ENCODE data around the gene GRID1. TPM values are rescaled to one million over a fixed set of nuclear protein-coding genes. Genes with fewer than 3 reads are reported as not detected.

GRID1 gene
- total and polyA plus RNA-seq, 2 experiments from 2014 or later, result not detected

- Histone ChIP-seq H3K27ac (no peak overlapping the region), H3K4me1 (ENCODE audit: insufficient read depth) (no peaks in the 10 kb centered on the region), H3K9me3 (ENCODE audit: low read depth) (no peaks in the 10 kb centered on the region), H2AFZ (no peak overlapping the region), H3F3A (ENCODE audit: insufficient read depth) (no peaks in the 10 kb centered on the region), H3K9ac (no peak overlapping the region), H3K9me2 (ENCODE audit: insufficient read depth) (no peaks in the 10 kb centered on the region), H3K27me3 (replicated peaks; ENCODE audit: insufficient read depth) (no peaks in the 10 kb centered on the region), H3K4me2 (ENCODE audit: unreplicated experiment) (no peak overlapping the region), H3K79me2 (ENCODE audit: insufficient read depth) (no peaks in the 10 kb centered on the region), H3K36me3 (ENCODE audit: low read depth) (no peaks in the 10 kb centered on the region), H4K20me1 (ENCODE audit: insufficient read depth) (no peaks in the 10 kb centered on the region), H3K4me3 (no peak overlapping the region)
- in situ Hi-C loops (cut with MboI), result no loop called here
- no peak for DNase-seq
- TF ChIP-seq EZH2 (IDR thresholded peaks at IDR 0.05; ENCODE audit: insufficient read depth, poor library complexity, severe bottlenecking), result no peak
- TF ChIP-seq EZH2phosphoT487 (IDR thresholded peaks at IDR 0.05; ENCODE audit: insufficient read depth, low read depth), result no peak
- 42 to 50% methylated on average over 7 of the region's 7 CpGs for whole genome bisulfite sequencing, 2 experiments (ENCODE audit: low coverage in 1 of 2, low lambda C conversion rate in 2 of 2, missing lambda C conversion rate in 2 of 2)
Measured at GRCh38 chr10:86333826-86334487, 32.6 kb downstream of the GRID1 start.

GRCh38 chr10:86331861-86332260 is 34.7 kb downstream of the GRID1 start:
- Histone ChIP-seq H3K9me2 (ENCODE audit: insufficient read depth) (no peaks in the 10 kb centered on the region), H3K4me3 (no peak overlapping the region), H2AFZ (no peak overlapping the region), H3F3A (ENCODE audit: insufficient read depth) (no peaks in the 10 kb centered on the region), H3K9ac (no peak overlapping the region), H4K20me1 (ENCODE audit: insufficient read depth) (no peaks in the 10 kb centered on the region), H3K4me2 (ENCODE audit: unreplicated experiment) (no peak overlapping the region), H3K27me3 (replicated peaks; ENCODE audit: insufficient read depth) (no peaks in the 10 kb centered on the region), H3K36me3 (ENCODE audit: low read depth) (no peaks in the 10 kb centered on the region), H3K79me2 (ENCODE audit: insufficient read depth) (no peaks in the 10 kb centered on the region), H3K9me3 (ENCODE audit: low read depth) (no peaks in the 10 kb centered on the region), H3K27ac (no peak overlapping the region), H3K4me1 (ENCODE audit: insufficient read depth) (no peaks in the 10 kb centered on the region)
- no peak for DNase-seq
- 13 to 20% methylated on average over 7 to 8 of the region's 8 CpGs for WGBS, 2 experiments (ENCODE audit: low coverage in 1 of 2, low lambda C conversion rate in 2 of 2, missing lambda C conversion rate in 2 of 2)
- in situ Hi-C loops (cut with MboI), result no loop called here
- TF ChIP-seq EZH2phosphoT487 (IDR thresholded peaks at IDR 0.05; ENCODE audit: insufficient read depth, low read depth), result no peak
- no peak for TF ChIP-seq EZH2 (IDR thresholded peaks at IDR 0.05; ENCODE audit: insufficient read depth, poor library complexity, severe bottlenecking)

- WGBS, 2 experiments (ENCODE audit: low coverage in 1 of 2, low lambda C conversion rate in 2 of 2, missing lambda C conversion rate in 2 of 2), result 37 to 38% methylated on average over 10 of the region's 10 CpGs
- Histone ChIP-seq H3K9ac (no peak overlapping the region), H3K27ac (no peak overlapping the region), H3K27me3 (replicated peaks; ENCODE audit: insufficient read depth) (no peaks in the 10 kb centered on the region), H3F3A (ENCODE audit: insufficient read depth) (no peaks in the 10 kb centered on the region), H3K79me2 (ENCODE audit: insufficient read depth) (no peaks in the 10 kb centered on the region), H3K4me2 (ENCODE audit: unreplicated experiment) (no peak overlapping the region), H2AFZ (no peak overlapping the region), H3K9me2 (ENCODE audit: insufficient read depth) (no peaks in the 10 kb centered on the region), H3K36me3 (ENCODE audit: low read depth) (no peaks in the 10 kb centered on the region), H3K9me3 (ENCODE audit: low read depth) (no peaks in the 10 kb centered on the region), H4K20me1 (ENCODE audit: insufficient read depth) (no peaks in the 10 kb centered on the region), H3K4me3 (no peak overlapping the region), H3K4me1 (ENCODE audit: insufficient read depth) (no peaks in the 10 kb centered on the region)
- TF ChIP-seq EZH2phosphoT487 (IDR thresholded peaks at IDR 0.05; ENCODE audit: insufficient read depth, low read depth) (no peak), EZH2 (IDR thresholded peaks at IDR 0.05; ENCODE audit: insufficient read depth, poor library complexity, severe bottlenecking) (no peak)
- in situ Hi-C loops (cut with MboI), result no loop called here
- DNase-seq, result no peak
Measured at GRCh38 chr10:86330778-86331763, 35.5 kb downstream of the GRID1 start.

- in situ Hi-C loops (cut with MboI), result no loop called here
- Histone ChIP-seq H2AFZ (no peak overlapping the region), H3K4me3 (no peak overlapping the region), H3K4me1 (ENCODE audit: insufficient read depth) (no peaks in the 10 kb centered on the region), H3K27ac (no peak overlapping the region), H3K36me3 (ENCODE audit: low read depth) (no peaks in the 10 kb centered on the region), H3F3A (ENCODE audit: insufficient read depth) (no peaks in the 10 kb centered on the region), H3K27me3 (replicated peaks; ENCODE audit: insufficient read depth) (no peaks in the 10 kb centered on the region), H3K79me2 (ENCODE audit: insufficient read depth) (no peaks in the 10 kb centered on the region), H3K9ac (no peak overlapping the region), H3K9me3 (ENCODE audit: low read depth) (no peaks in the 10 kb centered on the region), H4K20me1 (ENCODE audit: insufficient read depth) (no peaks in the 10 kb centered on the region), H3K9me2 (ENCODE audit: insufficient read depth) (no peaks in the 10 kb centered on the region), H3K4me2 (ENCODE audit: unreplicated experiment) (no peak overlapping the region)
- 52 to 58% methylated on average over 16 of the region's 16 CpGs for WGBS, 2 experiments (ENCODE audit: low coverage in 1 of 2, low lambda C conversion rate in 2 of 2, missing lambda C conversion rate in 2 of 2)
- DNase-seq, result no peak
- TF ChIP-seq EZH2 (IDR thresholded peaks at IDR 0.05; ENCODE audit: insufficient read depth, poor library complexity, severe bottlenecking) (no peak), EZH2phosphoT487 (IDR thresholded peaks at IDR 0.05; ENCODE audit: insufficient read depth, low read depth) (no peak)
Measured at GRCh38 chr10:86329896-86330680, 36.5 kb downstream of the GRID1 start.
